Measurements from ENCODE around the gene TMEM247.
"Not testable (repeated sequence)": the region's sequence is repeated elsewhere in the genome, so short reads cannot be mapped to it uniquely, and the experiment has no call there.

Gene TMEM247

GRCh38 chr2:46512185-46512584 is 32.8 kb downstream of the TMEM247 start:
- no peak for DNase-seq (ENCODE audit: low spot score)

- DNase-seq (ENCODE audit: low spot score) = no peak
Measured at GRCh38 chr2:46514738-46515137, 35.4 kb downstream of the TMEM247 start.

GRCh38 chr2:46517485-46517884 is 38.1 kb downstream of the TMEM247 start:
- no peak for DNase-seq (ENCODE audit: low spot score)

- peak; percentile 91 for DNase-seq (ENCODE audit: low spot score)
Measured at GRCh38 chr2:46518861-46519260, 39.5 kb downstream of the TMEM247 start.

GRCh38 chr2:46519265-46519664 is 39.9 kb downstream of the TMEM247 start:
- DNase-seq (ENCODE audit: low spot score) = no peak

- no peak for DNase-seq (ENCODE audit: low spot score)
Measured at GRCh38 chr2:46520130-46520711, 40.9 kb downstream of the TMEM247 start.

- no peak for DNase-seq (ENCODE audit: low spot score)
Measured at GRCh38 chr2:46521215-46521683, 41.9 kb downstream of the TMEM247 start.

- DNase-seq (ENCODE audit: low spot score) = not testable (repeated sequence)
Measured at GRCh38 chr2:46522385-46522784, 43.0 kb downstream of the TMEM247 start.

GRCh38 chr2:46525522-46526155 is 46.3 kb downstream of the TMEM247 start:
- DNase-seq (ENCODE audit: low spot score) = no peak

GRCh38 chr2:46528880-46529279 is 49.5 kb downstream of the TMEM247 start:
- no peak for DNase-seq (ENCODE audit: low spot score)

- no peak for DNase-seq (ENCODE audit: low spot score)
Measured at GRCh38 chr2:46530639-46531038, 51.3 kb downstream of the TMEM247 start.

GRCh38 chr2:46531863-46532262 is 52.5 kb downstream of the TMEM247 start:
- DNase-seq (ENCODE audit: low spot score) = no peak

All from cerebellar cortex (tissue), 1 donor.